ENCODE results near the gene CD200R1. TPM values are rescaled to one million over a fixed set of nuclear protein-coding genes. Genes with fewer than 3 reads are reported as not detected.

CD200R1 gene
- total and polyA plus RNA-seq, 2 of the 13 experiments (the other 11 are each of a cell fraction or from before 2014, with no cell fraction given): 0.04 TPM; not detected in 1

- intact Hi-C loops (cut with micrococcal nuclease; ENCODE audit: unreplicated experiment) (no loop called here), in situ Hi-C loops (cut with HindIII; ENCODE audit: extremely low pct_ligation_motif_present, low pct_unique_long_range_greater_than_20kb) (no loop called here)
- Histone ChIP-seq H3K9me3 (ENCODE audit: low read length) (no peaks in the 10 kb centered on the region), H4K20me1 (ENCODE audit: insufficient read depth, low read length) (no peaks in the 10 kb centered on the region), H3K9ac (ENCODE audit: insufficient read depth, low read depth, low read length) (no peak overlapping the region), H3K4me2 (ENCODE audit: low read depth, low read length) (no peak overlapping the region), H3K36me3 (replicated peaks in 1 of 2; ENCODE audit: control insufficient read depth in 1 of 2, insufficient read depth in 2 of 2, low read length in 2 of 2) (no peaks in the 10 kb centered on the region), H3K79me2 (ENCODE audit: insufficient read depth, low read length) (no peaks in the 10 kb centered on the region), H2AFZ (ENCODE audit: low read length) (no peak overlapping the region), H3K27me3 (ENCODE audit: control insufficient read depth in 1 of 2, insufficient read depth in 2 of 2, low read length in 2 of 2) (no peaks in the 10 kb centered on the region), H3K27ac (ENCODE audit: extremely low read length, insufficient read depth, low read length) (no peak overlapping the region), H3K4me3 (replicated peaks in 1 of 3; ENCODE audit: insufficient read depth in 1 of 3, low read depth in 2 of 3, low read length in 3 of 3) (no peak overlapping the region), H3K4me1 (ENCODE audit: insufficient read depth, low read length) (no peaks in the 10 kb centered on the region)
- BruUV-seq (replicated peaks): no TSS peak
- FAIRE-seq (no peak), ATAC-seq (no peak), DNase-seq (ENCODE audit: low spot score) (no peak)
- ChIA-PET CTCF (ENCODE audit: low intra/inter-chr PET ratio, low total read pairs) (no interaction called here), POLR2A (no interaction called here)
- TF ChIP-seq ZNF639 (CRISPR knock-in tag; conservative IDR thresholded peaks at IDR 0.05) (no peak), TBX2 (CRISPR knock-in tag; IDR thresholded peaks at IDR 0.05; ENCODE audit: borderline replicate concordance) (no peak)
- WGBS (ENCODE audit: low lambda C conversion rate): no CpG with 5 or more reads among the region's 3 CpGs
Measured at GRCh38 chr3:112871735-112872134, 103.2 kb downstream of the CD200R1 start.

Other genes starting within 250 kb of the CD200R1 start
- gene CD200R1L, start 128.2 kb downstream of the CD200R1 start, total RNA-seq (2016; rRNA removed; fragmentation: Illumina TruSeq; extraction: Trizol): not detected in 2 replicates
- gene CD200R1L, start 128.2 kb downstream of the CD200R1 start, polyA plus RNA-seq (2011; rRNA removed): not detected in 2 replicates
- 16.7 and 26.7 TPM in 2 replicates for gene GTPBP8, start 15.9 kb upstream of the CD200R1 start, total RNA-seq (2016; rRNA removed; fragmentation: Illumina TruSeq; extraction: Trizol)
- gene GTPBP8, start 15.9 kb upstream of the CD200R1 start, polyA plus RNA-seq (2011; rRNA removed): 9.1 and 12.5 TPM in 2 replicates
- gene BOC, start 236.5 kb upstream of the CD200R1 start, total RNA-seq (2016; rRNA removed; fragmentation: Illumina TruSeq; extraction: Trizol): not detected in 2 replicates
- 0.04 TPM in 1 of 2 replicates, not detected in the other for gene BOC, start 236.5 kb upstream of the CD200R1 start, polyA plus RNA-seq (2011; rRNA removed)

All from HepG2 (cell line).